GM12873 (cell line): Measurements from ENCODE around the gene TGFBR2.

Experiments
- TF ChIP-seq, protein P1 (sequence below): IDR thresholded peaks from 2 replicates; pipeline ENCODE4 v1.5.1; 2012; ENCODE audit warnings: low read depth, mild to moderate bottlenecking, moderate library complexity, low read length, control low read depth; ENCODE audit not compliant: insufficient read depth; ENCODE audit errors: missing control alignments

The TGFBR2 gene

DNA sequence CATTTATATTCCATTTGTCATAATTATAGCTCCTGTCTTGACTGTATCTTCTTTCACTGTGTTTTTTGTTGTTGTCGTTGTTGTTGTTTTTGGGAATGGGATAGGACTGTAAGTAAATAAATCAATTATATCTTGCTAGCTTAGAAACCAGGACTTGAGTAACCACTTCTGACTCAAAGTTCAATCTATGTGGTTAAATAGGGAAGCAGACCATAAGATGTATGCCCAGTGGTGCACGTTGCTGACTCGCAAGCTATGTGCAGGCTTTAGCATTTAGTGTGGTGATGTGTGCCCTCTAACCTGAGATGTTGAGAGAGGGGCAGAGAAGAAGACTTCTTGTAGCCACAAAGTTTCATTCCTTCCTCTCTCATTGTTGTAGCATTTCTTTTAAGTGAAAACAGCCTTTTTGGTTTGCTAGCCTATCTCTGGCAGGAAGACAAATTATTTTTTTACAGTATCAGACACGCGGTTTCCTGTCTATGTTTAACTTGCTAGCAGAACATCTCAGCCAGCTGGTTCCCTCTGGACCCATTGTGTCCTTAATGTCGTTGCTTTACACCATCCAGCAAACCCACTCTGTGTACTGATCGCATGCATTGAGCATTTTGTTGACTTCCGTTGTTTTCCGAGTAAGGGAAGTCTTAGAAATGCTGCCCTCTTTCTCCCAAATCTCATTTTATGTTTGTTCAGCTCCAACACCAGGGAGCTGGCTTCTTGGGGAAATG is 52.1 kb downstream of the TGFBR2 start:
- TF ChIP-seq, protein P1, sequence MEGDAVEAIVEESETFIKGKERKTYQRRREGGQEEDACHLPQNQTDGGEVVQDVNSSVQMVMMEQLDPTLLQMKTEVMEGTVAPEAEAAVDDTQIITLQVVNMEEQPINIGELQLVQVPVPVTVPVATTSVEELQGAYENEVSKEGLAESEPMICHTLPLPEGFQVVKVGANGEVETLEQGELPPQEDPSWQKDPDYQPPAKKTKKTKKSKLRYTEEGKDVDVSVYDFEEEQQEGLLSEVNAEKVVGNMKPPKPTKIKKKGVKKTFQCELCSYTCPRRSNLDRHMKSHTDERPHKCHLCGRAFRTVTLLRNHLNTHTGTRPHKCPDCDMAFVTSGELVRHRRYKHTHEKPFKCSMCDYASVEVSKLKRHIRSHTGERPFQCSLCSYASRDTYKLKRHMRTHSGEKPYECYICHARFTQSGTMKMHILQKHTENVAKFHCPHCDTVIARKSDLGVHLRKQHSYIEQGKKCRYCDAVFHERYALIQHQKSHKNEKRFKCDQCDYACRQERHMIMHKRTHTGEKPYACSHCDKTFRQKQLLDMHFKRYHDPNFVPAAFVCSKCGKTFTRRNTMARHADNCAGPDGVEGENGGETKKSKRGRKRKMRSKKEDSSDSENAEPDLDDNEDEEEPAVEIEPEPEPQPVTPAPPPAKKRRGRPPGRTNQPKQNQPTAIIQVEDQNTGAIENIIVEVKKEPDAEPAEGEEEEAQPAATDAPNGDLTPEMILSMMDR = no peak

DNA sequence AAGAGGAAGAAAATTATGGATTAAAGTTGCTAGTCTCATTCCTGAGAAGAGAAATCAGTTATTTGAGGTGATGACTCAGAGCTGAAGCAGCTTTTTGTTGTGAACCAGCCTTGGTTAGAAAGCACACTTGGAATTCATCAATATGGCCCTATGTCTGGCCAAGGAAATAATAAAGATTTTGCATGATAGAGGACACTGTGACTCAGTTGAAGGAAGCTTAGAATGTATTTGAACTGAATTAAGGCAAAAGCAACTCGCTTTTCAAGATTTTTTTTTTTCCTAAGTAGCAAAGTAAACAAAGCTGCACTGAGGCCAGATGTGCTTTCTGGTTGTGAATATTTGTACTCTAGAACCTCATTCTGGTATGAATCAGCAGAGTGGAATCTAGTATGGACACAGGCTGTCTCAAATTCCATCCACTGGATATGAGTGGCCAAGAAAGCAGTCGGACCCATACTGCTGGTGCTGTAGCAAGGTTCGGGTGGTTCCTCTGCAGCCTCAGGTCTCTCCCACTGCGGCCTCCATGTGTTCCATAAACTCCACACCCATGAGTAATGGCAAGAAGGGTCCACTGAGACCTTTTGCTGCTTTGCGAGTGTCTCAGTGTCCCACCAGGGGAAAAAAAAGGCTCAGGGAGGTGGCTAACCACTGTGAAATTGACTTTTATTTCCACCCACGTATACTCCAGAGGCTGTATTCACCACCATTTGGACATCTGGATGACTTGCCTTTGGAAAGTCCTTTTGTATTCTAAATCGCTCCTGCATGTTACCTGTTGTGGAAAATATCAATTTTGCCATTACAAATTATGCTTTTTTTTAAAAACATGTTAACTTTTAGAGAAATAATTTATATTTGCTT is 53.1 kb downstream of the TGFBR2 start:
- TF ChIP-seq, protein P1 = no peak

DNA sequence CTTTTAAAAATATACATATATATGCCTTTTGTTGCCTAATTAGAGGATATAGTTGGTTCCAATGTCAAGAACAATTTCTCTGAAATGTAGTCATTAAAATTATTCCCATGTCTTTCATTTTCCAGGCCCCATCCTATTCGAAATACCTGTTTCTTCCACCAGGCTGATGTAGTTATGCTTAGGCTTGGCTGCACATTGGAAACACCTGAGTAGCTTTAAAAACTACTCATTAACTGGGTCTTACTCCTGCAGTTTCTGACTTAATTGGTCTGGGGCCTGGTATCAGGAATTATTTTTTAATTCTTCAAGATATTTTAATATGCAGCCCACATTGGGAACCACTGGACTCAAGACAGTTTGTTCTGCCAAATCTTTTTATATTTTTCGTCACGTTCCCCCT is 53.7 kb downstream of the TGFBR2 start:
- TF ChIP-seq, protein P1 = no peak

DNA sequence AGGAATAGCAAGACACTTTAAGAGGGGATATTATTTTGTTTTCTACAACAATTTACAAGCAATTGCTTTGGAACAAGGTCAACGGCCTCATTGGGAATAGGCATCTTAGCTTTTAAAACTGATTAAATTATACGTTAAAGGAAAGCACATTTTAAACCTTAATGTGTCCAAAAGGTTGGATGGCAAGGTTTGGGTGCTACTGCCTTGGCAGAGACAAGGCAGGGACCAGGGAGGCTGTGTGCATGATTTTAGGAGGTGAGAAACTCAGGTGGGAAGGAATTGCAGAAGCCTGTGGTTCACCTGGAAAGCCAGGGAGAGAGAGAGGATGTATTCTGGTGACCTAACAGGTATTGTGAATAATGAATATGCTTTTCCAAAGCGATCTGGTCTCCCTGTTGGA is 54.3 kb downstream of the TGFBR2 start:
- TF ChIP-seq, protein P1 = no peak

DNA sequence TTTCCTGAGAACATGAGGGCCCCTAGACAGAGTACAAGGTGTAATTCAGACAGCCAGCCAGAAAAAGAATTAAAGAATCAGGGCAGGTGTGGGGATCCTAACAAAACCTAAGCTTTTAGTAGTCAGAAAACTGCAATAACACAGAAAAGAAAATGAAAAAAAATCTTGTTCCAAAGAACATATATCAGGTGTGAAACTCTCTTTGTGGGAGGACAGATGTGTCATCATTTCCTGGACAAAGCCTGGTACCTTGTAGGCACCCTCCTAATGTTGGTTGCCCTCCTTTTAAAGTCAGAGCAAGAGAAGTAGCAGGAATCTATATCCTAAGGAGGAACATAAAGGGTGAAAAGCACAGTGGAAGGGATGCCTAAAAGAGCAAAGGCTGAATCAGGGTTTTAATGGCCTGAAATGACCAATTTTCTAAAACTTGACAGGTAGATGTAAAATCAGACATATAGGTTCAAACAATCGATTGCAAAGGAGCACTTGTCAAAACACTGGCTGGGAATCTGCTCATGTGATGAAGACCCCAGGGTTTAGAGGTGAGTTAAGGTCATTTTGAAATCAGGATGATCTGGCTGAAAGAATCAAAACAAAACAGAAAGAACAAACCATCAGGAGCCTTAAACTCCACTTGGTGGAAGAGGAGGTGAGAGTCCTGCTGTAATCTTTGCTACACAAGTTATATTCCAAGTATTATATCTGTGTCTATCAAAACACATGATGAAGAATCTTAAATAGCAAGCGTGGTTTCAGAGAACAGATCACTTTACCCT is 54.9 kb downstream of the TGFBR2 start:
- TF ChIP-seq, protein P1 = no peak

DNA sequence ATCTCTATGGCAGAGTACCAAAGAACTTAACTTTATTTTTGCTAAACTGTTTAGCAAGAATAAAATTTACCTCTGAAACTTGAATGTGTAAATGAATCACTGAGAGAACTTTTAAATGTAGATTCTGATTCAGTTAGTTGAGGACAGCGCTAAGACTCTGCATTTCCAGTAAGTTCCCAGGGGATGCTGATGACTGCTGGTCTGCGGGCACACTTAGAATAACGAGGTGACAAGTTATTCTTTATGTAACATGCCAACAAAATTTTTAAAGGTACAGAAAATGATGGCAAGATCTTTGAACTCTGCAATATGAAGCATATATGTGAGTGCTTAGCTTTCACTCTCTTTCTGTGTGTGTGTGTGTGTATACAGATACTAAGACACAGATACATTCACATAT is 56.4 kb downstream of the TGFBR2 start:
- TF ChIP-seq, protein P1 = no peak
